Gastroesophageal sphincter (tissue), 3 donors: ENCODE data around the gene FER.

ENCODE experiments used
- CTCF ChIP-seq, 4 experiments: fragments of 200-600 bp in 2 of 4; fragments of 450-650 bp in 2 of 4; sonication (generic) in 1 of 4; IDR thresholded peaks; one replicate each; pipeline ENCODE4 v1.5.1; 2017 to 2019; ENCODE audit warnings: antibody characterized with exemption in 4 of 4, mild to moderate bottlenecking in 2 of 4, moderate library complexity in 2 of 4
- EP300 ChIP-seq: sonication (generic); formaldehyde crosslinking; IDR thresholded peaks from one replicate; pipeline ENCODE4 v1.6.1; 2017; ENCODE audit warnings: antibody characterized with exemption, mild to moderate bottlenecking
- POLR2A ChIP-seq, 2 donors: fragments of 450-650 bp; IDR thresholded peaks; one replicate each; pipeline ENCODE4 v1.6.1; 2017; ENCODE audit warnings: antibody characterized with exemption in 2 of 2, mild to moderate bottlenecking in 2 of 2, moderate library complexity in 1 of 2
- POLR2AphosphoS5 ChIP-seq: sonication (generic); formaldehyde crosslinking; IDR thresholded peaks from one replicate; pipeline ENCODE4 v1.6.1; 2017; ENCODE audit warnings: antibody characterized with exemption

GRCh38 chr5:108753331-108753730 lies 5.6 kb downstream of the FER start:
- TF ChIP-seq CTCF (IDR thresholded peaks at IDR 0.05): no peak
- no peak for TF ChIP-seq POLR2AphosphoS5
- TF ChIP-seq EP300: no peak
- TF ChIP-seq POLR2A (IDR thresholded peaks at IDR 0.05): no peak
